HepG2 (cell line): ENCODE results near the gene POLN.

Experiments
- EZH2 ChIP-seq: conservative IDR thresholded peaks from 2 replicates; pipeline ENCODE4 v1.6.1; 2012; ENCODE audit warnings: mild to moderate bottlenecking, low read depth, low read length, moderate library complexity
- KDM4B ChIP-seq: sonication (generic); formaldehyde crosslinking; IDR thresholded peaks from 2 replicates; pipeline ENCODE4 v1.4.0; 2020; ENCODE audit warnings: missing genetic modification reagents
- KMT2A ChIP-seq: sonication (generic); formaldehyde crosslinking; IDR thresholded peaks from 2 replicates; pipeline ENCODE4 v1.4.0; 2020; ENCODE audit warnings: missing genetic modification reagents
- SIN3A ChIP-seq: IDR thresholded peaks from 2 replicates; pipeline ENCODE4 v1.6.1; 2011; ENCODE audit warnings: low read depth, mild to moderate bottlenecking, control low read depth, low read length, borderline replicate concordance
- SP1 ChIP-seq, 2 experiments: fragments of 450-650 bp in 1 of 2; sonication (generic) in 1 of 2; formaldehyde crosslinking in 1 of 2; IDR thresholded peaks; 2 replicates each; pipeline versions ENCODE4 v1.4.0 to v1.6.1; 2016 to 2020; ENCODE audit warnings: missing genetic modification reagents in 1 of 2
- ZNF121 ChIP-seq: sonication (generic); formaldehyde crosslinking; IDR thresholded peaks from 2 replicates; pipeline ENCODE4 v1.5.0; 2020; ENCODE audit warnings: mild to moderate bottlenecking, missing genetic modification reagents
- ZNF460 ChIP-seq: sonication (generic); formaldehyde crosslinking; IDR thresholded peaks from 2 replicates; pipeline ENCODE4 v1.5.1; 2020; ENCODE audit warnings: missing genetic modification reagents, mild to moderate bottlenecking, borderline replicate concordance
- TF ChIP-seq, protein P1 (sequence below): sonication (generic); formaldehyde crosslinking; IDR thresholded peaks from 2 replicates; pipeline ENCODE4 v1.4.0; 2020; ENCODE audit warnings: missing genetic modification reagents, borderline replicate concordance
- TF ChIP-seq, protein P2 (sequence below): sonication (generic); formaldehyde crosslinking; conservative IDR thresholded peaks from 2 replicates; pipeline ENCODE4 v1.4.0; 2020; ENCODE audit warnings: missing genetic modification reagents
- TF ChIP-seq, protein P3 (sequence below): sonication (generic); formaldehyde crosslinking; IDR thresholded peaks from 2 replicates; pipeline ENCODE4 v1.5.0; 2020; ENCODE audit warnings: mild to moderate bottlenecking, missing genetic modification reagents, moderate library complexity
- TF ChIP-seq, protein P4 (sequence below): sonication (generic); formaldehyde crosslinking; IDR thresholded peaks from 2 replicates; pipeline ENCODE4 v1.4.0; 2020; ENCODE audit warnings: mild to moderate bottlenecking, missing genetic modification reagents, borderline replicate concordance
- TF ChIP-seq, protein P5 (sequence below): sonication (generic); formaldehyde crosslinking; IDR thresholded peaks from 2 replicates; pipeline ENCODE4 v1.4.0; 2020; ENCODE audit warnings: missing genetic modification reagents
- TF ChIP-seq, protein P6 (sequence below): sonication (generic); formaldehyde crosslinking; IDR thresholded peaks from 2 replicates; pipeline ENCODE4 v1.4.0; 2020; ENCODE audit warnings: missing genetic modification reagents
- TF ChIP-seq, protein P7 (sequence below): fragments of 450-650 bp; IDR thresholded peaks from 2 replicates; pipeline ENCODE4 v1.6.1; 2016

DNA sequence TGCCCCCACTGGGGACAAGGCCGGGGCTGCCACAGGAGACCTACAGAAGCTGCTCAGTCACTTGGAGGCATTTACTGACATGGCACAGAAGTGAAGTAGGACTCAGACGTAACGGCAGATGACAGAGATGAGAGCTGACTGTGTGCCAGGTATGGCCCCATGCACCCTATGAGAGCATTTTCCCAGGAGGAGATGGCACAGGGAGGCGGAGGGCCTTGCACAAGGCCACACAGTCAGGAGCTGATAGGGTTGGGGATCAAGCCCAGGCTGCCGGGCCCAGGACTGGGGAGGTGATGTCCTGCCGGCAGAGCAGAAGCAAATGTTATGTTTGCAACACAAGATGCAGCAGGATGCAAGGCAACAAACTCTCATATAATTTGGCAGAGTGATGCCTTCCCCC lies 148.7 kb downstream of the POLN start:
- TF ChIP-seq EZH2 = no peak
- no peak for TF ChIP-seq KDM4B (CRISPR knock-in tag)
- TF ChIP-seq, protein P1, sequence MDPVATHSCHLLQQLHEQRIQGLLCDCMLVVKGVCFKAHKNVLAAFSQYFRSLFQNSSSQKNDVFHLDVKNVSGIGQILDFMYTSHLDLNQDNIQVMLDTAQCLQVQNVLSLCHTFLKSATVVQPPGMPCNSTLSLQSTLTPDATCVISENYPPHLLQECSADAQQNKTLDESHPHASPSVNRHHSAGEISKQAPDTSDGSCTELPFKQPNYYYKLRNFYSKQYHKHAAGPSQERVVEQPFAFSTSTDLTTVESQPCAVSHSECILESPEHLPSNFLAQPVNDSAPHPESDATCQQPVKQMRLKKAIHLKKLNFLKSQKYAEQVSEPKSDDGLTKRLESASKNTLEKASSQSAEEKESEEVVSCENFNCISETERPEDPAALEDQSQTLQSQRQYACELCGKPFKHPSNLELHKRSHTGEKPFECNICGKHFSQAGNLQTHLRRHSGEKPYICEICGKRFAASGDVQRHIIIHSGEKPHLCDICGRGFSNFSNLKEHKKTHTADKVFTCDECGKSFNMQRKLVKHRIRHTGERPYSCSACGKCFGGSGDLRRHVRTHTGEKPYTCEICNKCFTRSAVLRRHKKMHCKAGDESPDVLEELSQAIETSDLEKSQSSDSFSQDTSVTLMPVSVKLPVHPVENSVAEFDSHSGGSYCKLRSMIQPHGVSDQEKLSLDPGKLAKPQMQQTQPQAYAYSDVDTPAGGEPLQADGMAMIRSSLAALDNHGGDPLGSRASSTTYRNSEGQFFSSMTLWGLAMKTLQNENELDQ = no peak
- no peak for TF ChIP-seq KMT2A (CRISPR knock-in tag)
- TF ChIP-seq, protein P2, sequence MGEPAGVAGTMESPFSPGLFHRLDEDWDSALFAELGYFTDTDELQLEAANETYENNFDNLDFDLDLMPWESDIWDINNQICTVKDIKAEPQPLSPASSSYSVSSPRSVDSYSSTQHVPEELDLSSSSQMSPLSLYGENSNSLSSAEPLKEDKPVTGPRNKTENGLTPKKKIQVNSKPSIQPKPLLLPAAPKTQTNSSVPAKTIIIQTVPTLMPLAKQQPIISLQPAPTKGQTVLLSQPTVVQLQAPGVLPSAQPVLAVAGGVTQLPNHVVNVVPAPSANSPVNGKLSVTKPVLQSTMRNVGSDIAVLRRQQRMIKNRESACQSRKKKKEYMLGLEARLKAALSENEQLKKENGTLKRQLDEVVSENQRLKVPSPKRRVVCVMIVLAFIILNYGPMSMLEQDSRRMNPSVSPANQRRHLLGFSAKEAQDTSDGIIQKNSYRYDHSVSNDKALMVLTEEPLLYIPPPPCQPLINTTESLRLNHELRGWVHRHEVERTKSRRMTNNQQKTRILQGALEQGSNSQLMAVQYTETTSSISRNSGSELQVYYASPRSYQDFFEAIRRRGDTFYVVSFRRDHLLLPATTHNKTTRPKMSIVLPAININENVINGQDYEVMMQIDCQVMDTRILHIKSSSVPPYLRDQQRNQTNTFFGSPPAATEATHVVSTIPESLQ (CRISPR knock-in tag) = no peak
- TF ChIP-seq, protein P3, sequence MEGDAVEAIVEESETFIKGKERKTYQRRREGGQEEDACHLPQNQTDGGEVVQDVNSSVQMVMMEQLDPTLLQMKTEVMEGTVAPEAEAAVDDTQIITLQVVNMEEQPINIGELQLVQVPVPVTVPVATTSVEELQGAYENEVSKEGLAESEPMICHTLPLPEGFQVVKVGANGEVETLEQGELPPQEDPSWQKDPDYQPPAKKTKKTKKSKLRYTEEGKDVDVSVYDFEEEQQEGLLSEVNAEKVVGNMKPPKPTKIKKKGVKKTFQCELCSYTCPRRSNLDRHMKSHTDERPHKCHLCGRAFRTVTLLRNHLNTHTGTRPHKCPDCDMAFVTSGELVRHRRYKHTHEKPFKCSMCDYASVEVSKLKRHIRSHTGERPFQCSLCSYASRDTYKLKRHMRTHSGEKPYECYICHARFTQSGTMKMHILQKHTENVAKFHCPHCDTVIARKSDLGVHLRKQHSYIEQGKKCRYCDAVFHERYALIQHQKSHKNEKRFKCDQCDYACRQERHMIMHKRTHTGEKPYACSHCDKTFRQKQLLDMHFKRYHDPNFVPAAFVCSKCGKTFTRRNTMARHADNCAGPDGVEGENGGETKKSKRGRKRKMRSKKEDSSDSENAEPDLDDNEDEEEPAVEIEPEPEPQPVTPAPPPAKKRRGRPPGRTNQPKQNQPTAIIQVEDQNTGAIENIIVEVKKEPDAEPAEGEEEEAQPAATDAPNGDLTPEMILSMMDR (CRISPR knock-in tag) = no peak
- TF ChIP-seq, protein P4, sequence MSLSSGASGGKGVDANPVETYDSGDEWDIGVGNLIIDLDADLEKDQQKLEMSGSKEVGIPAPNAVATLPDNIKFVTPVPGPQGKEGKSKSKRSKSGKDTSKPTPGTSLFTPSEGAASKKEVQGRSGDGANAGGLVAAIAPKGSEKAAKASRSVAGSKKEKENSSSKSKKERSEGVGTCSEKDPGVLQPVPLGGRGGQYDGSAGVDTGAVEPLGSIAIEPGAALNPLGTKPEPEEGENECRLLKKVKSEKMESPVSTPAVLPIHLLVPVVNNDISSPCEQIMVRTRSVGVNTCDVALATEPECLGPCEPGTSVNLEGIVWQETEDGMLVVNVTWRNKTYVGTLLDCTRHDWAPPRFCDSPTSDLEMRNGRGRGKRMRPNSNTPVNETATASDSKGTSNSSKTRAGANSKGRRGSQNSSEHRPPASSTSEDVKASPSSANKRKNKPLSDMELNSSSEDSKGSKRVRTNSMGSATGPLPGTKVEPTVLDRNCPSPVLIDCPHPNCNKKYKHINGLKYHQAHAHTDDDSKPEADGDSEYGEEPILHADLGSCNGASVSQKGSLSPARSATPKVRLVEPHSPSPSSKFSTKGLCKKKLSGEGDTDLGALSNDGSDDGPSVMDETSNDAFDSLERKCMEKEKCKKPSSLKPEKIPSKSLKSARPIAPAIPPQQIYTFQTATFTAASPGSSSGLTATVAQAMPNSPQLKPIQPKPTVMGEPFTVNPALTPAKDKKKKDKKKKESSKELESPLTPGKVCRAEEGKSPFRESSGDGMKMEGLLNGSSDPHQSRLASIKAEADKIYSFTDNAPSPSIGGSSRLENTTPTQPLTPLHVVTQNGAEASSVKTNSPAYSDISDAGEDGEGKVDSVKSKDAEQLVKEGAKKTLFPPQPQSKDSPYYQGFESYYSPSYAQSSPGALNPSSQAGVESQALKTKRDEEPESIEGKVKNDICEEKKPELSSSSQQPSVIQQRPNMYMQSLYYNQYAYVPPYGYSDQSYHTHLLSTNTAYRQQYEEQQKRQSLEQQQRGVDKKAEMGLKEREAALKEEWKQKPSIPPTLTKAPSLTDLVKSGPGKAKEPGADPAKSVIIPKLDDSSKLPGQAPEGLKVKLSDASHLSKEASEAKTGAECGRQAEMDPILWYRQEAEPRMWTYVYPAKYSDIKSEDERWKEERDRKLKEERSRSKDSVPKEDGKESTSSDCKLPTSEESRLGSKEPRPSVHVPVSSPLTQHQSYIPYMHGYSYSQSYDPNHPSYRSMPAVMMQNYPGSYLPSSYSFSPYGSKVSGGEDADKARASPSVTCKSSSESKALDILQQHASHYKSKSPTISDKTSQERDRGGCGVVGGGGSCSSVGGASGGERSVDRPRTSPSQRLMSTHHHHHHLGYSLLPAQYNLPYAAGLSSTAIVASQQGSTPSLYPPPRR (CRISPR knock-in tag) = no peak
- TF ChIP-seq ZNF121 (CRISPR knock-in tag) = no peak
- TF ChIP-seq SIN3A = no peak
- TF ChIP-seq, protein P5, sequence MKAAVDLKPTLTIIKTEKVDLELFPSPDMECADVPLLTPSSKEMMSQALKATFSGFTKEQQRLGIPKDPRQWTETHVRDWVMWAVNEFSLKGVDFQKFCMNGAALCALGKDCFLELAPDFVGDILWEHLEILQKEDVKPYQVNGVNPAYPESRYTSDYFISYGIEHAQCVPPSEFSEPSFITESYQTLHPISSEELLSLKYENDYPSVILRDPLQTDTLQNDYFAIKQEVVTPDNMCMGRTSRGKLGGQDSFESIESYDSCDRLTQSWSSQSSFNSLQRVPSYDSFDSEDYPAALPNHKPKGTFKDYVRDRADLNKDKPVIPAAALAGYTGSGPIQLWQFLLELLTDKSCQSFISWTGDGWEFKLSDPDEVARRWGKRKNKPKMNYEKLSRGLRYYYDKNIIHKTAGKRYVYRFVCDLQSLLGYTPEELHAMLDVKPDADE (CRISPR knock-in tag) = no peak
- TF ChIP-seq, protein P6, sequence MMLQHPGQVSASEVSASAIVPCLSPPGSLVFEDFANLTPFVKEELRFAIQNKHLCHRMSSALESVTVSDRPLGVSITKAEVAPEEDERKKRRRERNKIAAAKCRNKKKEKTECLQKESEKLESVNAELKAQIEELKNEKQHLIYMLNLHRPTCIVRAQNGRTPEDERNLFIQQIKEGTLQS (CRISPR knock-in tag) = no peak
- TF ChIP-seq, protein P7, sequence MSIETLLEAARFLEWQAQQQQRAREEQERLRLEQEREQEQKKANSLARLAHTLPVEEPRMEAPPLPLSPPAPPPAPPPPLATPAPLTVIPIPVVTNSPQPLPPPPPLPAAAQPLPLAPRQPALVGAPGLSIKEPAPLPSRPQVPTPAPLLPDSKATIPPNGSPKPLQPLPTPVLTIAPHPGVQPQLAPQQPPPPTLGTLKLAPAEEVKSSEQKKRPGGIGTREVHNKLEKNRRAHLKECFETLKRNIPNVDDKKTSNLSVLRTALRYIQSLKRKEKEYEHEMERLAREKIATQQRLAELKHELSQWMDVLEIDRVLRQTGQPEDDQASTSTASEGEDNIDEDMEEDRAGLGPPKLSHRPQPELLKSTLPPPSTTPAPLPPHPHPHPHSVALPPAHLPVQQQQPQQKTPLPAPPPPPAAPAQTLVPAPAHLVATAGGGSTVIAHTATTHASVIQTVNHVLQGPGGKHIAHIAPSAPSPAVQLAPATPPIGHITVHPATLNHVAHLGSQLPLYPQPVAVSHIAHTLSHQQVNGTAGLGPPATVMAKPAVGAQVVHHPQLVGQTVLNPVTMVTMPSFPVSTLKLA = no peak
- no peak for TF ChIP-seq ZNF460 (CRISPR knock-in tag)
- no peak for TF ChIP-seq SP1 (IDR thresholded peaks at IDR 0.05)
- TF ChIP-seq SP1 (CRISPR knock-in tag; IDR thresholded peaks at IDR 0.05) = no peak
